ENCODE measurements around the gene CDH24. TPM values are rescaled to one million over a fixed set of nuclear protein-coding genes. Genes with fewer than 3 reads are reported as not detected.

The CDH24 gene
- total RNA-seq, 1 donor from 2014 or later = 8.9 TPM

DNA sequence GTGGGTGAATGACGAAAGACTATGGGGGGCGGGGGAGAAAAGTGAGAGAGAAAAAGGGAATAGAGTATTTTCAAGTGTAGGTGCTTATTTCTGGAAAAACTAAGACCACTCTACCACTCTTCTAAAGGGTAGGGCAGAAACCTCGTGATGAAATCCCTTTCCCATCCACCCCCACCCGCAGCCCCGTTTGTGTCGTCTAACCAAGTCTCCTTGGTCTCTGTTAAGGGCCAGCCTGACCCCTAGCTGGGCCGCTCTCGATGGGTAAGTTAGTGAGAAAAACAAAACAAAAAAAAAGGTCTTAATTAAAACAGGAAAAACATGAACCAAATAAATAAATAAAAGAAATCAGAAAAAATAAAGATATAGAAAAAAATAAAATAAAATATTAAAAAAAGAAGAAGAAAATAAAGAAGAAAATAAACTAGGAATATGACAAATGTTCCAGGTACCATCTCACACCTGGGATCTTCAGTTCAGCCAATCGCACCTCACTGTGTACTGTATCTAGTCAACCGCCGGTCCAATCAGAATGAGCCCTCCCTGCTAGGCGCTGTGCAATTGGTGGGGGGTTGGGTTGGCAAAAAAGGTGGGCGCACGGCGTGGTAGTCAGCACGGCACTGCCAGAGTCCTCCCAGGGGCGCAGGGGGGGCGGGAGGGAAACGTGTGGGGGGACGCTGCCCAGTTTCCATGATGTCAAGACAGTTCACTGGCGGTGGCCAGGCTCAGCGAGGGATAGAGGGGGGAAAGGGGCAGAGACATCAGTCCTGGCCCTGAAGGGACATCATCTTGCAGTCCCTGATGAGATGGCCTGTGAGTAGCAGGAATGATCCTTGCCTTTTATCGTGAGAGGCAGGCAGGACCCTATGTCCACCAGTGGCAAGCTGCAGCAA lies 9.8 kb upstream of the CDH24 start:
- DNase-seq (ENCODE audit: extremely low read depth, low read depth, low spot score) = no peak

- DNase-seq (ENCODE audit: extremely low read depth, low read depth, low spot score) = no peak
Observed at GRCh38 chr14:23066368-23066767, 9.0 kb upstream of the CDH24 start.

- no peak for DNase-seq (ENCODE audit: extremely low read depth, low read depth, low spot score)
Observed at GRCh38 chr14:23063601-23064000, 6.3 kb upstream of the CDH24 start.

GRCh38 chr14:23062002-23062401 lies 4.7 kb upstream of the CDH24 start:
- peak; percentile 87 for DNase-seq (ENCODE audit: extremely low read depth, low read depth, low spot score)

GRCh38 chr14:23060536-23061260 lies 3.4 kb upstream of the CDH24 start:
- DNase-seq (ENCODE audit: extremely low read depth, low read depth, low spot score) = no peak

DNA sequence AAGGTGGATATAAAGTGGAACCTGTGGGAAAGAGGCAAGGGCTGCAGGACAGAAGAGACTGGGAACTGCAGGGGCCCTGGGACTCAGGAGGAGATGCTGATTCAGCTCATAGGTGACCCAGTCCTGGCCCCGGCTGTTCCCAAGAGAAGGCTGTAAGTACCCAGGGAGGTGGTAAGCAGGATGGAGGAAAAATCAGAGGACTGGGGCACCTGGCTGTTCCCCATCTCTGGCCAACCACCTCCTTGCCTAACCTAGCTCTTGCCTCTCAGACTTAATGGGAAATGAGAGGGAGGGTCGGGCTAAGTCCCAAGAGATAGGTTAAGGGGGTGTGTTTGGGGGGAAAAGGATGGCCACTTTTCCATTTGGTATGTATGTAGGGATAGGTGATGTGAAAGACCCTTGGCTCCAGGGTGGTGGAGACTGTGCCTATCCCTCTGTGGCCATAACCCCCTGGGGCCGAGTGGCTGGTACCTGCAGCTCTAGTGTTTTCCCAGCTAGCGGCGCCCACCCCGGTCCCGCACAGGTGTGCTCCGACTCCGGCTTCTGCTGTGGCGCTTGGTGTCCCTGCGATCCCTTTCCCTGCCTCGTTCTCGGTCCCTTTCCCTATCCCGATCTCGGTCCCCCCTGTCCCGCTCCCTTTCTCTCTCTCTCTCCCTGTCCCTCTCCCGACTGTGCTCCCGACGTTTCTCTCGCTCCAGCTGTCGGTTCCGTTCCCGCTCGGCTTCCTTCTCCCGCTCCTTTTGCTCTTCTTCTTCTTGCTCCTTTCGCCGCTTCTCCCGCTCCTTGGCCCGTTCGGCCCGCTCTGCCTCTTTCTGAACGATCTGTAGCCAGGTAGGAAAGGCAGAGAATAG lies 1.6 kb upstream of the CDH24 start:
- no peak for DNase-seq (ENCODE audit: extremely low read depth, low read depth, low spot score)

DNA sequence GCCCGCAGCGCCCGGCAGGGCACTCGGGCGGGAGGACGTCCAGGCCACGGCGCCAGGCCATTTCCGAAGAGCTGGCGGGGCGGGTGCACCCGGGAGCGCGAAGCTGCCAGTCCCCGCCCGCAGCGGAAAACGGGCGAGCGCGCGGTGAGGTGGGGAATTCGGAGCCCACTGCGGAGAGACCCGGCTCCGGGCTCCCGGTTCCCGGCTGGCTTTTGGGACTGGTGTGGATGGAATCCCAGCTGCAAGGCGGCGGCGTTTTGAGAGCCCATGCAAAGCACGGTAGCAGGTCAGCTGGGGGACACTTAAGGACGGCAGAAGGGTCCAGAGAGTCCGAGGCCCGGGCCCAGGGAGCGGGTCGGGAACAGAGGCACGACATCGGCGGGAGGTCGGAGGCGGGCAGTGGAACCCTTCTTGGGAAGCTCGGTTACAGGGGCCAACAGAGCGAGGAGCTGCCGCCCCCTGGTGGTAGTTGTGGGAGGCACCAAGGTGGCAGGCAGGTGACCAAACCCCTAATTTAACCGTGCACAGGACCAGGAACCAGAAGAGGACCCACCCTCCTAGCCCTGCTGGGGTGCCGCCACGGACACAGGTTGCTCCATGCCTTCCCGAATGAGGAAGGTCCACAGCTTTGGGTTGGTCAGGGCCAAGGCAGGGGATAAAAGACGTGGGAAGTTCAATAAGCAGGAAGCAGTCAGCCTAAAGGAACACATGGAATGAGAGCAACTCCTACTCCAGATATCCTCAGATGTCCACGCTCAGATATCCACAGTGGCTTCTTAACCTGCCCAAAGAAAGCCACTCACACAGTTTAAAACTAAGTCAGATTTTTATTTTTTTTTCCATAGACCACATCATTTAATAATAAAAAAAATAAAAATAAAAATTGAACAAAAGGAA lies 685 bp upstream of the CDH24 start:
- DNase-seq (ENCODE audit: extremely low read depth, low read depth, low spot score) = no peak

GRCh38 chr14:23056145-23056955 lies 970 bp downstream of the CDH24 start:
- no peak for DNase-seq (ENCODE audit: extremely low read depth, low read depth, low spot score)

- no peak for DNase-seq (ENCODE audit: extremely low read depth, low read depth, low spot score)
Observed at GRCh38 chr14:23055621-23056144, 1.6 kb downstream of the CDH24 start.

DNA sequence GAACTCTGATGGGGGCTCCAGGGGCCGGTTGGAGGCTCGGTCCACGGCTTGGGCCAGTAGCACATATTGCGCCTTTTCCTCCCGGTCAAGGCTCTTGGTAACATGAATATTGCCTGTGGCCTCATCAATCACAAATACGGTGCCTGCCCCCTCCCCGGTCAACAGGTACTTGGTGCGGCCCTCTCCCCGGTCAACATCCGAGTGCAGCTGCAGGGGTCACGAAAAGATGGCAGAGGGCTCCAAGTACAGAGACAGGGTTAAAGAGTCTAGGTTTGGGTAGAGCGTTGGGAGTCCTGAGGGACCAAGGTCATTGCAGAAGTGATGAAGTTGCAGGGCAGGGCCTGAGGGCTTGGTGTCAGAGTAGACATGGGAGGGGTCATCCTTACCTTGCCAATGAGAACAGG lies 2.2 kb downstream of the CDH24 start:
- DNase-seq (ENCODE audit: extremely low read depth, low read depth, low spot score) = no peak

DNA sequence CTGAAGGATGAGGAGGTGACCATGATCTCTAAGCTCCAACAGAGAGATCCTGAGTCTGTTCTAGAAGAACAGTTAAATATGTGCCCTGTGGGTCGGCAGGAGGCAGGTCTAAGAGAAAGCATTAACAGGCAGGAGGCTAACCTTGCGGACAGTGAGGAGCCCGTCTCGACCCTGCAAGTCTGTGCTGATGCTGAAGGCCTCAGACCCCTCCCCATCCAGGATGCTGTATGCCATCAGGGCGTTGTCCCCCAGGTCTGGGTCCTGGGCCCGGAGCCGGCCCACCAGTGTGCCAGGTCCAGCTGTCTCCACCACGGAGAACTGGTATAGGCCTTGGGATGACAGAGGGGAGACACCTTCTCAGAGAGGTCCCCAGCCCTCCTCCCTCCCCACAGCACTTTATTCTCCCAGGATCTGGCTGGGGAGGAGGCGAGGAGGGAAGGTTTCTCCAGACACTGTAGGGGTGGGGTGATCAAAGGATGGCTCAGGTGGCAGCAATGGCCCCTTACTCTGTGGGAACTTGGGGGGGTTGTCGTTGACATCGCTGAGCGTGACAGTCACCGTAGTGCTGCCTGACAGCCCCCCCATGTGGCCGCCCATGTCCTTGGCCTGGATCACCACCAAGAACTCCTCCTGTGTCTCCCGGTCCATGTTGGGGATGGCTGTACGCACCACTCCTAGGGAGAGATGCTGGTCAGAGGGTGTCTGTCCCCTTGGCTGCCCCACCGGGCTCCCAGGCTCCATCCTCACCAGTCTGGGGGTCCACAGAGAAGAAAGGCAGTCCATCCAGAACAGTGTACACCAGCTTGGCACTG lies 3.1 kb downstream of the CDH24 start:
- DNase-seq (ENCODE audit: extremely low read depth, low read depth, low spot score) = no peak

DNA sequence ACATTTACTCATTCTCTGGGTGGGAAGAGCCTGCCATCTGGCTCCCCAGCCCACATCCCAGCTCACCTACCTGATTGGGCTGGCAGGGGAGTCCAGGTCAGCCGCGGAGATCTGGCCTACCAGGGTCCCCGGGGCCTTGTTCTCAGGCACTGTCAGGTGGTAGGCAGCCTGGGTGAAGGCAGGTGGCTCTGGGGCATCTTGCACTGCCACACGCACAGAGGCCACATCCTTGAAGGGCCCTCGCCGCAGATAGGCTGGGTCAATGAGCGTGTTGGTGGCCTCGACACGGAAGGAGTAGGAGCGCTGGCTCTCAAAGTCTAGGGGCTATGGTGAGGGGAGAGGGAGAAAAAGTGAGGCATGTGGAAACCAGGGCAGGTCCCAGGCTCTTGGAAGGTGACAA lies 3.9 kb downstream of the CDH24 start:
- DNase-seq (ENCODE audit: extremely low read depth, low read depth, low spot score) = no peak

- no peak for DNase-seq (ENCODE audit: extremely low read depth, low read depth, low spot score)
Observed at GRCh38 chr14:23052671-23053070, 4.6 kb downstream of the CDH24 start.

DNA sequence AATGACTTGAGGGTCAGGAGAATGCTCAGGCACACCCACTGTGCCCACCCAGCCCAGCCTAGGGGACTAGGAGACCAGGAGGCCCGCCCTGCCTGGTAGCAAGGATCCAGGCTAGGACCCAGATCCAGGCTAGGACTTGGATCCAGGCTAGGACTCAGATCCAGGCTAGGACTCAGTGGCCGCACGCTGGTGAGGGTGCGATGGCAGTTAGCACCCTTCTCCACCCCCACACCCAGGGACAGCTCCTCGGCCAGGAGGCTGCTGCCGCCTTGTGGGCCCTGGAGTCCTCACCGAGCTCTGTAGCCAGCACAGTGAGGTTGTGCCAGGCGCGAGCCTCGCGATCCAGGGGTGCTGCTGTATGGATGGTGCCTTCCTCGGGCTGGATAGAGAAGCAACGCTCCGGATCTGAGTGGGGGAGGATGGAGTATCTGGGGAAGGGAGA lies 5.1 kb downstream of the CDH24 start:
- no peak for DNase-seq (ENCODE audit: extremely low read depth, low read depth, low spot score)

DNA sequence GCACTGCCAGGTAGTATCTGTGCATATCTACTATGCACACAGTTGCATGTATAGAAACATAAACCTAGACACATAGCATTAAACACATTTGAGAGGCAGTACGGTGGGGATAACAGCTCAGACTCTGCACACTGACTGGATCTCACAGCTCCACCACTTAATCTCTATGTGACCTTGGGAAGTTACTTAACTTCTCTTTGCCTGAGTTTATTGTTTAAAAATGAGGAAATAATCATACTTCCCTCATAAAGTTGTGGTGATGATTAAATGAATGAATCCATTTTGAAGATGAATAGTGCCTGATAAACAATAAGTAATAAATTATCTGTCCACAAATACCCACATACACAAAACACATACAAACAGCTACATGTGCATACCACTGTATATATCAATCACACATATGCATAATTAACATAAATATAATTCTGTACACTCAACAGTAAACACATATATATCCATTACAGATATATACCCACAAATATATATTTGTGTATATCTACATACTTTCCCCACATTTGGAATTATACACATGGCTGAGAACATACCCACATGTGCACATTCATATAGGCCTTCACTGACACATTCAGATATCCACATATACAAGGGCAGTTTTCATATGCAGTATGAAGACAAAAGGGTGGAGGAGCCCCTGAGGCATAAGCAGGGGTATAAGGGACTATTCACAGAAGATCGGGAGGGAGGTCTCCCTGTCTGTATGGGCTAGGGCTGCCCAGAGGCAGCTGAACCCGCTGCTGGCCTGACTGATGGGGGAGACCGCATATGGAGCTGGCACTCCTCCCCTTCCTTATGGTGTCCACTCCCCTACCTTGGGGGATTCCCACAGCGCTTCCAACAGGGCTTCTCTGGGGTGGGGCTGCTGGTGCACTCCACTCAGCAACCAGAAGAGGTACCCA lies 5.9 kb downstream of the CDH24 start:
- no peak for DNase-seq (ENCODE audit: extremely low read depth, low read depth, low spot score)

GRCh38 chr14:23049011-23049410 lies 8.3 kb downstream of the CDH24 start:
- DNase-seq (ENCODE audit: extremely low read depth, low read depth, low spot score) = no peak

All from glomerular endothelial cell (primary cell).